Right lobe of liver (tissue), 6 donors: ENCODE data around the gene SCN2A. TPM values are rescaled to one million over a fixed set of nuclear protein-coding genes. Genes with fewer than 3 reads are reported as not detected.

ENCODE experiments used
- ATAC-seq, 4 donors: fragments of 200-7000 bp; cut with Tn5 transposase; one replicate each; pipeline ENCODE4 v1.9.1; 2020; ENCODE audit warnings: mild to moderate bottlenecking in 4 of 4, moderate library complexity in 4 of 4
- DNase-seq, 3 donors: peaks; one replicate each; pipeline ENCODE4 v3.0.0-alpha.2; 2020
- H3K27ac ChIP-seq, 3 donors: fragments of 200-600 bp; one replicate each; pipeline ENCODE4 v1.8.0; 2022
- H3K27me3 ChIP-seq, 2 donors: fragments of 200-600 bp; one replicate each; pipeline ENCODE4 v1.8.0; 2022
- H3K36me3 ChIP-seq, 4 donors: fragments of 200-600 bp; sonication (generic) in 1 of 4; one replicate each; pipeline versions ENCODE4 v1.5.1 to v1.8.0; 2017 to 2022; ENCODE audit warnings: control low read depth in 1 of 4
- H3K4me1 ChIP-seq, 4 donors: fragments of 200-600 bp; sonication (generic) in 1 of 4; one replicate each; pipeline versions ENCODE4 v1.5.1 to v1.8.0; 2017 to 2022; ENCODE audit warnings: control low read depth in 1 of 4
- H3K4me3 ChIP-seq, 3 donors: fragments of 200-600 bp; one replicate each; pipeline ENCODE4 v1.8.0; 2022
- H3K9me3 ChIP-seq, 4 donors: fragments of 200-600 bp; sonication (generic) in 1 of 4; one replicate each; pipeline versions ENCODE4 v1.5.1 to v1.8.0; 2017 to 2022; ENCODE audit warnings: control low read depth in 1 of 4
- POLR2A ChIP-seq: fragments of 450-650 bp; IDR thresholded peaks from one replicate; pipeline ENCODE4 v1.6.1; 2017; ENCODE audit warnings: antibody characterized with exemption, mild to moderate bottlenecking
- WGBS: methylation state at CpG from one replicate; pipeline ENCODE4 v1.1.6; 2018; ENCODE audit warnings: low coverage, low lambda C conversion rate; ENCODE audit not compliant: insufficient coverage; ENCODE audit errors: missing lambda C conversion rate; 5-methylcytosine and 5-hydroxymethylcytosine counted together
- intact Hi-C, 2 donors: fragments of 100-400 bp; cut with DNase I; formaldehyde crosslinking; loops; one replicate each; pipeline versions ENCODE4 v1.11.2 to v1.14.1; 2022
- total RNA-seq, 6 experiments: library from RNA; depleted of rRNA in 2 of 6; stranded (reverse); fragments of >200 nt in 2 of 6; fragmentation: NEBNext Ultra II Directional in 3 of 6; extraction: Animal tissue kit (Norgen Biotek cat#: 25700) in 3 of 6; gene quantifications; one replicate each; pipeline versions ENCODE4 v1.1.0 to v1.2.4, GENCODE V29; 2016 to 2023
- TF ChIP-seq, protein P1 (sequence below), 4 donors: fragments of 200-600 bp in 3 of 4; fragments of 450-650 bp in 1 of 4; IDR thresholded peaks; one replicate each; pipeline versions ENCODE4 v1.5.1 to v1.8.0; 2016 to 2022; ENCODE audit warnings: antibody characterized with exemption in 4 of 4, mild to moderate bottlenecking in 2 of 4
- donor health status: DM: no; HTN: yes; CAD: no.
- donor health status: DM: no; HTN: no; CAD: no.
- donor health status: DM: no; HTN: no; CAD: no.
- donor health status: DM: no; HTN: yes; CAD: no.
- donor health status: DM: no; HTN: yes; CAD: no.

SCN2A gene
- total RNA-seq, 6 experiments from 2014 or later = 0.12 to 0.27 TPM; not detected in 4

DNA sequence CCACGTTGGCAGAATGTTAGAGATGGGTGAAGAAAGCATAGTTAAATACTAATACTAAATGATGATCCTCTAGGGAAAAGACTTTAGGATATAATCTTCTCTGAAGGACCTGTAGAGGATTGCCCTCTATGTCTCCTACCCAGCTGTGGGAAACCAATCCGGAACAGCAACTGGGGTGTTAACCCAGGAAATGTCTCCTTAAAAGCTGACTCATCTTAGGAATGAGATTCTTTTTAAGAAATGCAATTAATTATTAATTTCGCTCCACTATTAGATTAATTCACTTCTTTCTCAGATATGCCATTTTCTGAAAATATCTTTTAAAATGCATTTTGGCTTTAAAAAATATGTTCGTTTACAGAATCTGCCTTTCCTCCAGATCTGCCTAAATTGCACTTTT lies 42.8 kb upstream of the SCN2A start:
- H3K27me3 ChIP-seq = no peaks in the 10 kb centered on the region
- no peaks in the 10 kb centered on the region for H3K9me3 ChIP-seq
- DNase-seq (no peak), ATAC-seq (no peak)
- no peaks in the 10 kb centered on the region for H3K36me3 ChIP-seq
- TF ChIP-seq POLR2A = no peak
- TF ChIP-seq, protein P1, sequence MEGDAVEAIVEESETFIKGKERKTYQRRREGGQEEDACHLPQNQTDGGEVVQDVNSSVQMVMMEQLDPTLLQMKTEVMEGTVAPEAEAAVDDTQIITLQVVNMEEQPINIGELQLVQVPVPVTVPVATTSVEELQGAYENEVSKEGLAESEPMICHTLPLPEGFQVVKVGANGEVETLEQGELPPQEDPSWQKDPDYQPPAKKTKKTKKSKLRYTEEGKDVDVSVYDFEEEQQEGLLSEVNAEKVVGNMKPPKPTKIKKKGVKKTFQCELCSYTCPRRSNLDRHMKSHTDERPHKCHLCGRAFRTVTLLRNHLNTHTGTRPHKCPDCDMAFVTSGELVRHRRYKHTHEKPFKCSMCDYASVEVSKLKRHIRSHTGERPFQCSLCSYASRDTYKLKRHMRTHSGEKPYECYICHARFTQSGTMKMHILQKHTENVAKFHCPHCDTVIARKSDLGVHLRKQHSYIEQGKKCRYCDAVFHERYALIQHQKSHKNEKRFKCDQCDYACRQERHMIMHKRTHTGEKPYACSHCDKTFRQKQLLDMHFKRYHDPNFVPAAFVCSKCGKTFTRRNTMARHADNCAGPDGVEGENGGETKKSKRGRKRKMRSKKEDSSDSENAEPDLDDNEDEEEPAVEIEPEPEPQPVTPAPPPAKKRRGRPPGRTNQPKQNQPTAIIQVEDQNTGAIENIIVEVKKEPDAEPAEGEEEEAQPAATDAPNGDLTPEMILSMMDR (IDR thresholded peaks at IDR 0.05) = no peak
- no peak overlapping the region for H3K4me3 ChIP-seq
- WGBS = 52% methylated on average over 4 of the region's 4 CpGs
- no peaks in the 10 kb centered on the region for H3K4me1 ChIP-seq
- intact Hi-C loops = no loop called here
- no peak overlapping the region for H3K27ac ChIP-seq

DNA sequence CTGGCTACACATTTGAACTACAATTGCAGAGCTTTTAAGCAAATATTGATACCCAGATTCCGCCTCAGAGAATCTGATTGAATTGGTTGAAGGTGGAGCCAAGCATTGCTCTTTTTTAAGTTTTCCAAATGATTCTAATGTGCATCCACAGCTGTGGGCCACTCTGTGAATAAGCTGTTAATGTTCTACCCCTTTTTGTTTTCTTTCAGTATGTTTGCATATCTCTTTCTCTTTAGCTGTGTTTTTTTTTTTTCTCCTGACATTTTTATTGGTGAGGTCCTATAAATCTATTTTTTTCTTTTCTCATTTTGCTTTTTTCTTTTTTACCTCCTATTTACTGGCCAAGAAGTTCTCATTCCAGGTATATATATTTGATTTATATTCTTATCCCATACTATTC lies 41.9 kb upstream of the SCN2A start:
- 54% methylated on average over 1 of the region's 1 CpG for WGBS
- ATAC-seq = no peak
- intact Hi-C loops = no loop called here

GRCh38 chr2:165198181-165198580 lies 41.0 kb upstream of the SCN2A start:
- Histone ChIP-seq H3K4me3 (no peak overlapping the region), H3K9me3 (no peaks in the 10 kb centered on the region), H3K27ac (no peak overlapping the region), H3K4me1 (no peaks in the 10 kb centered on the region), H3K27me3 (no peaks in the 10 kb centered on the region), H3K36me3 (no peaks in the 10 kb centered on the region)
- DNase-seq (no peak), ATAC-seq (no peak)
- no peak for TF ChIP-seq POLR2A
- TF ChIP-seq, protein P1 (IDR thresholded peaks at IDR 0.05) = no peak
- WGBS = 50% methylated on average over 2 of the region's 2 CpGs
- intact Hi-C loops = no loop called here

More for the DNA sequence above, 41.9 kb upstream of the SCN2A start:
- Histone ChIP-seq H3K4me1 (no peaks in the 10 kb centered on the region), H3K27me3 (no peaks in the 10 kb centered on the region), H3K36me3 (no peaks in the 10 kb centered on the region), H3K27ac (no peak overlapping the region), H3K4me3 (no peak overlapping the region), H3K9me3 (no peaks in the 10 kb centered on the region)
- DNase-seq = no peak
- no peak for TF ChIP-seq POLR2A
- TF ChIP-seq, protein P1 (IDR thresholded peaks at IDR 0.05) = no peak

- Histone ChIP-seq H3K27ac (no peak overlapping the region), H3K4me3 (no peak overlapping the region), H3K9me3 (no peaks in the 10 kb centered on the region), H3K27me3 (no peaks in the 10 kb centered on the region), H3K4me1 (no peaks in the 10 kb centered on the region), H3K36me3 (no peaks in the 10 kb centered on the region)
- DNase-seq (no peak), ATAC-seq (peak in 1 of 4 donors; percentile 32)
- intact Hi-C loops = loop anchor here (10.0 kb wide), 2 partner anchors 177 to 187 kb away; no protein-coding TSS in a partner anchor
- WGBS = 94% methylated on average over 1 of the region's 1 CpG
- TF ChIP-seq, protein P1 (IDR thresholded peaks at IDR 0.05) = no peak
- TF ChIP-seq POLR2A = no peak
Observed at GRCh38 chr2:165202239-165202638, 37.0 kb upstream of the SCN2A start.
